ENCODE measurements around the gene HAND1.

GRCh38 chr5:154498591-154498990 is 20.6 kb upstream of the HAND1 start:
- no peak for TF ChIP-seq GATA3 (IDR thresholded peaks at IDR 0.05; ENCODE audit: low read depth, low read length)
- no peak for TF ChIP-seq GATA2 (IDR thresholded peaks at IDR 0.05; ENCODE audit: low read depth, low read length)

Data from SH-SY5Y (cell line).